Measurements from ENCODE around the gene CD99L2.
"Not testable (repeated sequence)": the region's sequence is repeated elsewhere in the genome, so short reads cannot be mapped to it uniquely, and the experiment has no call there.

CD99L2 gene

GRCh38 chrX:150899191-150899757 lies 806 bp upstream of the CD99L2 start:
- FAIRE-seq (peak; percentile 71), DNase-seq (ENCODE audit: insufficient read length, low spot score) (no peak)
- TF ChIP-seq POU2F2 (IDR thresholded peaks at IDR 0.05; ENCODE audit: low read depth, low read length) = no peak
- peak; percentile 81 for TF ChIP-seq SPI1 (IDR thresholded peaks at IDR 0.05; ENCODE audit: low read depth, low read length)
- no peak for TF ChIP-seq PAX5 (IDR thresholded peaks at IDR 0.05; ENCODE audit: insufficient read depth, low read length, severe bottlenecking)

- DNase-seq (ENCODE audit: insufficient read length, low spot score) (no peak), FAIRE-seq (peak; percentile 43)
- no peak for TF ChIP-seq SPI1 (IDR thresholded peaks at IDR 0.05; ENCODE audit: low read depth, low read length)
- TF ChIP-seq POLR2AphosphoS5 (IDR thresholded peaks at IDR 0.05; ENCODE audit: low read depth, low read length) = no peak
- TF ChIP-seq POU2F2 (IDR thresholded peaks at IDR 0.05; ENCODE audit: low read depth, low read length) = no peak
- no peak for TF ChIP-seq POLR2A (IDR thresholded peaks at IDR 0.05; ENCODE audit: low read depth, low read length)
- no peak for TF ChIP-seq PAX5 (IDR thresholded peaks at IDR 0.05; ENCODE audit: insufficient read depth, low read length, severe bottlenecking)
- no peak for TF ChIP-seq TAF1 (IDR thresholded peaks at IDR 0.05; ENCODE audit: low read depth, low read length)
Observed at GRCh38 chrX:150897421-150898320, 797 bp downstream of the CD99L2 start.

- TF ChIP-seq PAX5 (IDR thresholded peaks at IDR 0.05; ENCODE audit: insufficient read depth, low read length, severe bottlenecking) = no peak
- no peak for TF ChIP-seq TAF1 (IDR thresholded peaks at IDR 0.05; ENCODE audit: low read depth, low read length)
- no peak for TF ChIP-seq POU2F2 (IDR thresholded peaks at IDR 0.05; ENCODE audit: low read depth, low read length)
- TF ChIP-seq POLR2AphosphoS5 (IDR thresholded peaks at IDR 0.05; ENCODE audit: low read depth, low read length) = no peak
- TF ChIP-seq POLR2A (IDR thresholded peaks at IDR 0.05; ENCODE audit: low read depth, low read length) = no peak
- no peak for TF ChIP-seq SPI1 (IDR thresholded peaks at IDR 0.05; ENCODE audit: low read depth, low read length)
- peak; percentile 43 for FAIRE-seq
- DNase-seq (ENCODE audit: insufficient read length, low spot score) = no peak
Observed at GRCh38 chrX:150896632-150897031, 1.8 kb downstream of the CD99L2 start.

- FAIRE-seq (no peak), DNase-seq (ENCODE audit: insufficient read length, low spot score) (no peak)
- TF ChIP-seq POLR2A (IDR thresholded peaks at IDR 0.05; ENCODE audit: low read depth, low read length) (no peak), SPI1 (IDR thresholded peaks at IDR 0.05; ENCODE audit: low read depth, low read length) (no peak), TAF1 (IDR thresholded peaks at IDR 0.05; ENCODE audit: low read depth, low read length) (no peak), POU2F2 (IDR thresholded peaks at IDR 0.05; ENCODE audit: low read depth, low read length) (no peak)
Observed at GRCh38 chrX:150893936-150894335, 4.5 kb downstream of the CD99L2 start.

- FAIRE-seq (no peak), DNase-seq (ENCODE audit: insufficient read length, low spot score) (no peak)
- TF ChIP-seq TAF1 (IDR thresholded peaks at IDR 0.05; ENCODE audit: low read depth, low read length) (no peak), PAX5 (IDR thresholded peaks at IDR 0.05; ENCODE audit: insufficient read depth, low read length, severe bottlenecking) (no peak), SPI1 (IDR thresholded peaks at IDR 0.05; ENCODE audit: low read depth, low read length) (no peak), POU2F2 (IDR thresholded peaks at IDR 0.05; ENCODE audit: low read depth, low read length) (no peak), POLR2A (IDR thresholded peaks at IDR 0.05; ENCODE audit: low read depth, low read length) (no peak)
Observed at GRCh38 chrX:150889131-150889530, 9.3 kb downstream of the CD99L2 start.

GRCh38 chrX:150887906-150888465 lies 10.5 kb downstream of the CD99L2 start:
- peak; percentile 65 for FAIRE-seq
- TF ChIP-seq POLR2A (IDR thresholded peaks at IDR 0.05; ENCODE audit: low read depth, low read length) = no peak
- no peak for TF ChIP-seq POU2F2 (IDR thresholded peaks at IDR 0.05; ENCODE audit: low read depth, low read length)
- TF ChIP-seq PAX5 (IDR thresholded peaks at IDR 0.05; ENCODE audit: insufficient read depth, low read length, severe bottlenecking) = no peak
- TF ChIP-seq TAF1 (IDR thresholded peaks at IDR 0.05; ENCODE audit: low read depth, low read length) = no peak
- no peak for TF ChIP-seq POLR2AphosphoS5 (IDR thresholded peaks at IDR 0.05; ENCODE audit: low read depth, low read length)
- no peak for TF ChIP-seq SPI1 (IDR thresholded peaks at IDR 0.05; ENCODE audit: low read depth, low read length)
- no peak for DNase-seq (ENCODE audit: insufficient read length, low spot score)

- not testable (repeated sequence) for DNase-seq (ENCODE audit: insufficient read length, low spot score); FAIRE-seq
Observed at GRCh38 chrX:150887268-150887667, 11.2 kb downstream of the CD99L2 start.

GRCh38 chrX:150886381-150886780 lies 12.1 kb downstream of the CD99L2 start:
- no peak for TF ChIP-seq SPI1 (IDR thresholded peaks at IDR 0.05; ENCODE audit: low read depth, low read length)
- TF ChIP-seq POLR2A (IDR thresholded peaks at IDR 0.05; ENCODE audit: low read depth, low read length) = no peak
- TF ChIP-seq POU2F2 (IDR thresholded peaks at IDR 0.05; ENCODE audit: low read depth, low read length) = no peak
- no peak for TF ChIP-seq TAF1 (IDR thresholded peaks at IDR 0.05; ENCODE audit: low read depth, low read length)
- no peak for TF ChIP-seq POLR2AphosphoS5 (IDR thresholded peaks at IDR 0.05; ENCODE audit: low read depth, low read length)
- TF ChIP-seq PAX5 (IDR thresholded peaks at IDR 0.05; ENCODE audit: insufficient read depth, low read length, severe bottlenecking) = no peak
- no peak for DNase-seq (ENCODE audit: insufficient read length, low spot score)
- FAIRE-seq = peak; percentile 48

GRCh38 chrX:150880808-150881165 lies 17.7 kb downstream of the CD99L2 start:
- DNase-seq (ENCODE audit: insufficient read length, low spot score) (no peak), FAIRE-seq (peak; percentile 64)
- no peak for TF ChIP-seq PAX5 (IDR thresholded peaks at IDR 0.05; ENCODE audit: insufficient read depth, low read length, severe bottlenecking)
- no peak for TF ChIP-seq POLR2AphosphoS5 (IDR thresholded peaks at IDR 0.05; ENCODE audit: low read depth, low read length)
- TF ChIP-seq POU2F2 (IDR thresholded peaks at IDR 0.05; ENCODE audit: low read depth, low read length) = no peak
- TF ChIP-seq TAF1 (IDR thresholded peaks at IDR 0.05; ENCODE audit: low read depth, low read length) = no peak
- no peak for TF ChIP-seq SPI1 (IDR thresholded peaks at IDR 0.05; ENCODE audit: low read depth, low read length)
- TF ChIP-seq POLR2A (IDR thresholded peaks at IDR 0.05; ENCODE audit: low read depth, low read length) = no peak
